ENCODE data around the gene FMNL2.

DNA sequence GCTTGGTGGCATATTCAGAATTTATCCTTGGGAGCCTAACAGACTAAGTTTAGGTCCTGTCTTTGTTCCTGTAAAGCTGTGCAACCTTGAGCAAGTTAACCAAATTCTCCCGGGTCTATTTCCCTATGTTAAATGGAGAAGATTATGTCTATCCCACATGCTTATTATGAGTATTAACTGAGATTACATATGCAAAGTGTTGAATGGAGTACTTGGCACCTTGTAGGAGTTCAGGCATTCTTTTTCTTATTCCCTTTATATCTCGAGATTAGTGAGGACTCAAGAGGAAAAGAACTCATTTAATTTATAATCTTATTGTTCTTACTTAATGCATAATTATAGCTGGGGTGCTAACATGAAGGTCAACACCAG lies 184.6 kb downstream of the FMNL2 start:
- no peak for TF ChIP-seq ZFP30 (CRISPR knock-in tag; IDR thresholded peaks at IDR 0.05)
- TF ChIP-seq ZFP3 (CRISPR knock-in tag; IDR thresholded peaks at IDR 0.05) = no peak
